ENCODE results near the gene FHOD3.

FHOD3 gene

GRCh38 chr18:36408606-36409005 lies 111.1 kb downstream of the FHOD3 start:
- DNase-seq (ENCODE audit: low read depth, low spot score) = no peak

- no peak for DNase-seq (ENCODE audit: low read depth, low spot score)
Observed at GRCh38 chr18:36409779-36410178, 112.3 kb downstream of the FHOD3 start.

DNA sequence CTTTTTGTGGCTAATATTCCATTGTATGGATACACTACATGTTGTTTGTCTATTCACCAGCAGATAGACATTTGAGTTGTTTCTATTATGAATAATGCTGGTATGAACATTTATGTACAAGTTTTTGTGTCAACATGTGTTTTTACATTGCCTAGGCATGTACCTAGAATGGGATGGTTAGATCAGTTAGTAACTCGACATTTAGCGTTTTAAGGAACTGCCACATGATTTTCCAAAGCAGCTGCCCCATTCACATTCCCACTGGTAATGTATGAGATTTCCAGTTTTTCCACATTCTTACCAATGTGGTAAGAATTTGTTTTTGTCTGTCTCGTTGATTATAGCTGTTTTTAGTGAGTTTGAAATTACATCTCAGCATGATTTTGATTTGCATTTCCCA lies 112.8 kb downstream of the FHOD3 start:
- no peak for DNase-seq (ENCODE audit: low read depth, low spot score)

GRCh38 chr18:36411745-36412168 lies 114.2 kb downstream of the FHOD3 start:
- DNase-seq (ENCODE audit: low read depth, low spot score) = no peak

DNA sequence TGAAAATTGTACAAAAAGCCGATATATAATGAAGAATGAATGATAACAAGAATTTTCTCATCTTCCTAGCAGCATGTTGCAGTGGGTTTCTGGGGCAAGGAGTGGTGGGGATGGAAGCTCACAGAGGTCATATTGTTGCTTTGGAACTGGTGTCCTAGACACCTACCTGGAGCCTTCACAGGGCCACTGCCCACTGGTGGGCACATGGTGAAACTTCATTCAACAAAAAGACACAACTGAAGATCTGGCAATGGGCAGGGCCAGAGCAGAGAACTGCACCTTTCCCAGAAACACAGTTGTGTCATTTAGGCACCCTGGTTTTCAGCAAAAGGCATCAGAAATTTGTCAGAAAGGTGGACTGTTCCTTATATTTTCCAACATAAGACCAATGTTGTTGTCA lies 115.3 kb downstream of the FHOD3 start:
- DNase-seq (ENCODE audit: low read depth, low spot score) = no peak

- no peak for DNase-seq (ENCODE audit: low read depth, low spot score)
Observed at GRCh38 chr18:36415171-36415570, 117.7 kb downstream of the FHOD3 start.

- DNase-seq (ENCODE audit: low read depth, low spot score) = no peak
Observed at GRCh38 chr18:36415625-36416024, 118.1 kb downstream of the FHOD3 start.

- DNase-seq (ENCODE audit: low read depth, low spot score) = no peak
Observed at GRCh38 chr18:36419188-36419899, 121.8 kb downstream of the FHOD3 start.

DNA sequence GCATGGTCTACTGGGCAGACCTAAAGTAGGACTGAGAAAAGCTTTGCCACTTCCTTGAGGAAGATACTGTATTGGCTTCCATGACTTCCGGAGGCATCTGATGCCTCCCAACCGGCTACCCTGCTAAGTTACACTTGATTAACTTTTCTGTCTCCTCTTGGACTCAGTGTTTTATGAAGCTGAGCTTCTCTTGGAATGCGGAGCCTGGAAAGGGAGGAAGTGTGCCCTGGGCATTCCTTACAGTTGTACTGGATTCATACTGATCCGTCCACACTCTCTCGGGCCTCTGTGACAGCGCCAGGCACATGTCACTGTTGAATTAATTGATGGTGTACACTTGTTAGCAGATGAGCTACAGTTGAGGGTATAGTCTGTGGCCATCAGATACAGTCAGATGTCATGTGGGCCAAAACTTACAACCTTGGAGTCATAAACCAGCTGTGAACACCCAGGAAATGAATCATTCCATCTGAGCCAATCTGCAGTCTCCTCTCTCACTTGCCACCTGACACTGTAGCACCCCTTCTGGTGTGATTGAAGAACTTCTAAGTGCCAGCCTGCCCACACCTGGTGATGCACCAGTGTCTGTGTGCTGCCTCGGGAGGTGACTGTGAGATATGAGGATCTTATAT lies 122.5 kb downstream of the FHOD3 start:
- DNase-seq (ENCODE audit: low read depth, low spot score) = no peak

DNA sequence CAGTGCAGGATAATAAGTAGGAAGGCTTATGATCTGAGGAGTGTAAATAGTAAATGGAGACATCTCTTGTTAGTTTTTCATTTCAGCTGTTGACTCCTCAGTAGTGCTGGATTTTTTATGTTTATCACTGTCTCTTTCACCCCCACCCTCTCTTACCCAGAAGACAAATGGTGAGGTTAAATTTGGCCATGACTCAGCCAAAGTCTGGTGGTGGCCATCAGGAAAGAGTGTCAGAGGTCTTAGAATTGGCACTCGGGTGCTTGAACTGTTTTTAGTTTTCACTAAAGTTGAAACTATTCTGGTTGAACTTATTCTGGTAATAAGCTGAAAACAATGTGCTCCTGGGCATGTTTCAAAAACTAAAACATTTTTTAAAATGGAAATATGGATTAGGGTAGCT lies 123.3 kb downstream of the FHOD3 start:
- DNase-seq (ENCODE audit: low read depth, low spot score) = no peak

GRCh38 chr18:36424741-36425142 lies 127.2 kb downstream of the FHOD3 start:
- no peak for DNase-seq (ENCODE audit: low read depth, low spot score)

- DNase-seq (ENCODE audit: low read depth, low spot score) = no peak
Observed at GRCh38 chr18:36427369-36427768, 129.9 kb downstream of the FHOD3 start.

GRCh38 chr18:36427831-36428230 lies 130.3 kb downstream of the FHOD3 start:
- no peak for DNase-seq (ENCODE audit: low read depth, low spot score)

DNA sequence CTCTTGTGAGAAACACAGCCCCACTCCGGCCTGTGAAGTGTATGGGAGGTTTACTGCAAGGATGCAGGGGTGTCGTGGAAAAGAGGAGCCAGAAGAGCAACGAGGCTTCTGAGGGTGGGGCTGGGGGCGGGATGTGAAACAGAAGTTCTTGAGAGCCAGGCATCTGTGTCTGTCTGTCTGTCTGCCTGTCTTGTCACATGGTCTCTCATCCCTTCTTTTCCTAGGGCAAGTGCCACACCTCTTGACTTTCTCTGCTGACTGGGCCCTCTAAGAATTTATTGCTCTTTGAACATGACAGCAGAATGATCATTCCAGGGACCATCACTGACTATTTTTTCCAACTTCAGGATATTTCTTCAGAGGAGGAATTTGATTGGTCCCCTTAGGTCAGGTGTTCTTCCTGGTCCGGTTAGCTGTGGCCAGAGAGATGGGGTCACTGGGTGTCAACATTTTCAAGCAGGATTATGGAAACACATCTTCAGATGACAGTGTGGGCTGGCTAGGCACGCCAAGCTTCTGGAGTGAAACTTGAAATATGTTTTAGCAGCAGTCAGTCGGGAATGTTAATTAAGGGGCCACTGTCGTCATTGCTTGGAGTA lies 131.0 kb downstream of the FHOD3 start:
- no peak for DNase-seq (ENCODE audit: low read depth, low spot score)

DNA sequence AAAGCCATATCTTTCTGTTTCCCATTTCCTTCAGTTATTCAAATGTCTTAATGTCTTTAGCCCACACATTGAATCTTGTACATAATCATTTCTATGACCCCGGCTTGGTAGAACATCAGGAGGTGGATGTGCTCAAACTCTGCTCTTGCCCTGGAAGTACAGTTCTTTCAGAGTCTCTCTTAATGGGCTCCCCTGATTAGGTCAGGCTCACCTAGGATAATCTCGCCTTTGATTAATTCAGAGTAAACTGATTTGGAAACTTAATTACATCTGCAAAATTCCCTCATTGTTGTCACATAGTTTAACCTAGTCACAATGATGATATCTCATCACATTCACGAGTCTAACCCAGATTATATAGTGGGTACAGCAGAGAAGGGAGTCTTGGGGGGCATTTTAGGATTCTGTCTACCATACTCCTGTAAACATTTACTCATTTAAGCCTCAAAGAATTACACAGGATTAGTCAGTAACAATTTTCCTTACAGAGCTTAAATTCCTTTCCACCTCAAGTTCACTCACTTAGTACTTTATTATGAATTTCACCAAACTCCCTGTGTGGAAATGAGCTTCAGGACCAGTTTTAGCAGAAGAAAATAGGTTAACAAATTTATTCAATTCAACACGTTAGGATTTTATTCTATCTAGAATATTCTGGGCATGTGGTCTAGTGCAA lies 135.5 kb downstream of the FHOD3 start:
- DNase-seq (ENCODE audit: low read depth, low spot score) = no peak

DNA sequence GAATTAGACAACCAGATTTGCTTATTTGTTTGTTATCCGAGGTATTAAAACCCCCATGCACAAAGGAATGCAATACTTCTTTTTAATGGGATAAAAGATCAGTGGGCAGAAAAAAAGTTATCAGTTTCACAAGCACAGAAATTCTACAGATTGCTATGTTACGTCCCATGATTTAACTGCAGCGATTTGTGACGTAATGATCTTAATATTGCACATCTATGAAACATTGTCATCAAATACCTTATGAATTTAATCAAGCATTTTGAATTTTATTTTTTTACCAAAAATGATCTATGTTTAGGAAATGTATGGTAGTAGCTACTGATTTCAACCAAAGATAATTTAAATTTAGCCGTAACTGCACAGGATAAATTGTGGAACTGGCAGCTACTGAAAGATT lies 138.9 kb downstream of the FHOD3 start:
- no peak for DNase-seq (ENCODE audit: low read depth, low spot score)

DNA sequence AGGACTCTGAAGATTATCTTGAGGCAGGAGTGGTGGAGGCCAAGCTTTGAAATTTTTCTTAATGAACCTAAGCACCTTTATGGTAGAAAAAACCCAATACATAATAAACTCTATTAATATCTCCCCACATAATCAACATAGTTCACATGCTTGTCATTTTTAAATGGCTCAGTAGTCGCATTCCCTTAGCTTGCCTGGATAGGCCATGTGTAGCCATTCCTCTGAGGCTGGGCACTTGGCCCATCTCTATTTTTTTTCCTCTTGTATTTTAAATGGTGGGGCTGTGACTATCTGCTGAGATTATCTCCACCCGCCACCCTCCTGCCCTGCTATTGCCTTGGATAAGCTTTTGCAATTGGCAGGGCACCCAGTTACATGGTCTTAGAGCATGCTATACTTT lies 143.1 kb downstream of the FHOD3 start:
- no peak for DNase-seq (ENCODE audit: low read depth, low spot score)

- no peak for DNase-seq (ENCODE audit: low read depth, low spot score)
Observed at GRCh38 chr18:36441426-36442240, 144.1 kb downstream of the FHOD3 start.

DNA sequence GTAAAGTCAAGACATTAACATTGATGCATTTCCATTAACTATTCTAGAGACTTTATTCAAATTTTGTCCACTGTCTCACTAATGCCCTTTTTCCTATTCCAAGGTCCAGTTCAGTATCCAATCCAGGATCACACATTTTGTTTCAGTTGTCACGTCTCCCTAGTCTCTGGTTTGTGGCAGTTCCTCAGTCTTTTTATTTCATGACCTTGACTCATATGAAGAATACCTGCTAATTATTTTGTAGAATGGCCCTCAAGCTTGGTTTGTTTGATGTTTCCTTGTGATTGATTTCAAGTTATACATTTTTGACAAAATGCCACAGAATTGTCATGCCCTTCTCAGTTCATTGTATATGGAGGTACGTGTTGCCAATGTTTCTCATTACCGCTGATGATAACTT lies 145.2 kb downstream of the FHOD3 start:
- no peak for DNase-seq (ENCODE audit: low read depth, low spot score)

GRCh38 chr18:36446059-36446458 lies 148.5 kb downstream of the FHOD3 start:
- no peak for DNase-seq (ENCODE audit: low read depth, low spot score)

- DNase-seq (ENCODE audit: low read depth, low spot score) = no peak
Observed at GRCh38 chr18:36448384-36449290, 151.1 kb downstream of the FHOD3 start.
